ENCODE measurements around the gene FGF19. TPM values are rescaled to one million over a fixed set of nuclear protein-coding genes. Genes with fewer than 3 reads are reported as not detected.

The FGF19 gene
- total RNA-seq, 1 experiment from 2014 or later = not detected

DNA sequence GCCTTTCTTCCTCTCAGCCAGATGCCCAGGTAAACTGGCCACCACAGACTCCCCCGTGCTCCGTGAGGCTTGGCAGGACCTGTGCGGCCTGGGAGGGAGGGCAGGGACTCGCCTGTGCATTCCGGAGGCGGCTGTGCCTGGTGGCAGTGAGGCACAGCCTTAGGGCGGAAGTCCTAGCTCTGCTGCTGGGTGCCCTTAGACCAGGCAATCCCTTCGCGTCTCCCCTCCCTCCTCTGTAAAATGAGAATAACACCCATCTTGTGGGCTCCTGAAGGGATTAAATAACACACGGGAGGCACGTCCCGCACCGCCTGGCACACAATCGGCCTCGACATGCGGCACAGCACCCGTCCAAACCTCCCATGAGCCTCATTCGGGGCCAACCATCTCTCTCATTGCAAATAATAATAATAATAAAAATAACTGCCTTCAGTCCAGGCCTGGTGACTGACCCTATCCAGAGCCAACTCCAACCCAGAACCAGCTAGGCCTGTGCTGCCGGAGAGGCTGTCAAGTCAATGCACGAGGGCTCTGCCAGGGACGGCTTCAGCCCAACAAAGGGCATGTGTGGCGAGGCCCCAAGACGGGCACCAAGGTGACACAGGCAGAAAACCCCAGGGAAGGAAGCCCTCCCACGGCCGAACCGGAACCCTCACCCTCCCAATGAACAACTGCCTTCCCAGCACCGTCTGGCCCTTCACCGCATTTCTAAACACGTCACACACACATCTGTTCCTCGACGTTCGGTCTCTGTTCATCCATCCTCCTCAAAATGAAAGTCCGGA lies 36.9 kb downstream of the FGF19 start:
- no TSS peak for BruUV-seq (replicated peaks)
- intact Hi-C loops (cut with micrococcal nuclease) = no loop called here
- no peaks in the 10 kb centered on the region for H4K20me1 ChIP-seq (ENCODE audit: low read length)
- DNase-seq (no peak), ATAC-seq (no peak)
- no peaks in the 10 kb centered on the region for H3K27me3 ChIP-seq (ENCODE audit: low read length)
- ChIA-PET CTCF (no interaction called here), POLR2A (ENCODE audit: unreplicated experiment) (no interaction called here)
- no peak overlapping the region for H3K27ac ChIP-seq (ENCODE audit: low read length)
- H3K4me2 ChIP-seq (ENCODE audit: low read length) = no peak overlapping the region
- TF ChIP-seq EZH2phosphoT487 (IDR thresholded peaks at IDR 0.05; ENCODE audit: borderline replicate concordance, low read length) = no peak
- no peak for TF ChIP-seq EZH2 (IDR thresholded peaks at IDR 0.05; ENCODE audit: low read length, unreplicated experiment)
- H3K9me3 ChIP-seq (ENCODE audit: low read length) = no peaks in the 10 kb centered on the region
- no peaks in the 10 kb centered on the region for H3K9me2 ChIP-seq (replicated peaks; ENCODE audit: low read length)
- peaks cover 32% of the 10 kb centered on the region for H3K36me3 ChIP-seq (ENCODE audit: low read depth, low read length)
- 0 out of 2 replicates have a peak, but pooled peaks cover 2% of the 10 kb centered on the region for H3K4me1 ChIP-seq (ENCODE audit: insufficient read depth, low read length)
- no peak overlapping the region for H2AFZ ChIP-seq (ENCODE audit: low read length)
- no peak overlapping the region for H3K4me3 ChIP-seq (ENCODE audit: low read length)
- H3K79me2 ChIP-seq (ENCODE audit: low read length) = peaks cover 22% of the 10 kb centered on the region
- H3F3A ChIP-seq (ENCODE audit: low read length, unreplicated experiment) = peaks cover 8% of the 10 kb centered on the region
- H3K9ac ChIP-seq (ENCODE audit: low read length) = no peak overlapping the region

GRCh38 chr11:69666261-69666660 lies 37.6 kb downstream of the FGF19 start:
- H3K27ac ChIP-seq (ENCODE audit: low read length) = no peak overlapping the region
- no peaks in the 10 kb centered on the region for H4K20me1 ChIP-seq (ENCODE audit: low read length)
- DNase-seq = no peak
- CTCF ChIA-PET = no interaction called here
- no peaks in the 10 kb centered on the region for H3K27me3 ChIP-seq (ENCODE audit: low read length)
- H3K9ac ChIP-seq (ENCODE audit: low read length) = no peak overlapping the region
- H3K4me3 ChIP-seq (ENCODE audit: low read length) = no peak overlapping the region
- peaks cover 15% of the 10 kb centered on the region for H3K79me2 ChIP-seq (ENCODE audit: low read length)
- H3K9me3 ChIP-seq (ENCODE audit: low read length) = no peaks in the 10 kb centered on the region
- POLR2A ChIA-PET (ENCODE audit: unreplicated experiment) = no interaction called here
- no peak for ATAC-seq
- no peak overlapping the region for H3K4me2 ChIP-seq (ENCODE audit: low read length)
- TF ChIP-seq CTCF (conservative IDR thresholded peaks at IDR 0.05; ENCODE audit: low read depth, low read length) (no peak), EZH2 (IDR thresholded peaks at IDR 0.05; ENCODE audit: low read length, unreplicated experiment) (no peak), EZH2phosphoT487 (IDR thresholded peaks at IDR 0.05; ENCODE audit: borderline replicate concordance, low read length) (no peak)
- intact Hi-C loops (cut with micrococcal nuclease) = no loop called here
- 0 out of 2 replicates have a peak, but pooled peaks cover 2% of the 10 kb centered on the region for H3K4me1 ChIP-seq (ENCODE audit: insufficient read depth, low read length)
- no TSS peak for BruUV-seq (replicated peaks)
- peaks cover 25% of the 10 kb centered on the region for H3K36me3 ChIP-seq (ENCODE audit: low read depth, low read length)
- H3F3A ChIP-seq (ENCODE audit: low read length, unreplicated experiment) = peaks cover 3% of the 10 kb centered on the region
- H3K9me2 ChIP-seq (replicated peaks; ENCODE audit: low read length) = no peaks in the 10 kb centered on the region
- H2AFZ ChIP-seq (ENCODE audit: low read length) = no peak overlapping the region

- intact Hi-C loops (cut with micrococcal nuclease) = no loop called here
- ATAC-seq = no peak
- H3F3A ChIP-seq (ENCODE audit: low read length, unreplicated experiment) = no peaks in the 10 kb centered on the region
- no peak overlapping the region for H3K4me2 ChIP-seq (ENCODE audit: low read length)
- H3K9ac ChIP-seq (ENCODE audit: low read length) = no peak overlapping the region
- no peak for DNase-seq
- no peaks in the 10 kb centered on the region for H3K27me3 ChIP-seq (ENCODE audit: low read length)
- peaks cover 13% of the 10 kb centered on the region for H3K79me2 ChIP-seq (ENCODE audit: low read length)
- peaks cover 22% of the 10 kb centered on the region; the same call in 1 of the 2 replicates for H3K36me3 ChIP-seq (ENCODE audit: low read depth, low read length)
- H3K4me3 ChIP-seq (ENCODE audit: low read length) = no peak overlapping the region
- ChIA-PET POLR2A (ENCODE audit: unreplicated experiment) (no interaction called here), CTCF (no interaction called here)
- no peaks in the 10 kb centered on the region for H3K9me2 ChIP-seq (replicated peaks; ENCODE audit: low read length)
- 0 out of 2 replicates have a peak, but pooled peaks cover 2% of the 10 kb centered on the region for H3K4me1 ChIP-seq (ENCODE audit: insufficient read depth, low read length)
- no peak overlapping the region for H3K27ac ChIP-seq (ENCODE audit: low read length)
- no TSS peak for BruUV-seq (replicated peaks)
- no peaks in the 10 kb centered on the region for H3K9me3 ChIP-seq (ENCODE audit: low read length)
- no peaks in the 10 kb centered on the region for H4K20me1 ChIP-seq (ENCODE audit: low read length)
- TF ChIP-seq EZH2 (IDR thresholded peaks at IDR 0.05; ENCODE audit: low read length, unreplicated experiment) (no peak), EZH2phosphoT487 (IDR thresholded peaks at IDR 0.05; ENCODE audit: borderline replicate concordance, low read length) (no peak), CTCF (conservative IDR thresholded peaks at IDR 0.05; ENCODE audit: low read depth, low read length) (no peak)
- no peak overlapping the region for H2AFZ ChIP-seq (ENCODE audit: low read length)
Measured at GRCh38 chr11:69665669-69666068, 38.2 kb downstream of the FGF19 start.
